ENCODE measurements around the gene GPR89A. TPM values are rescaled to one million over a fixed set of nuclear protein-coding genes. Genes with fewer than 3 reads are reported as not detected.

The GPR89A gene
- 15.3 to 18.4 TPM (median 16.2 TPM) in 5 replicates for total RNA-seq (2022; extraction: Qiagen RNA extraction)

DNA sequence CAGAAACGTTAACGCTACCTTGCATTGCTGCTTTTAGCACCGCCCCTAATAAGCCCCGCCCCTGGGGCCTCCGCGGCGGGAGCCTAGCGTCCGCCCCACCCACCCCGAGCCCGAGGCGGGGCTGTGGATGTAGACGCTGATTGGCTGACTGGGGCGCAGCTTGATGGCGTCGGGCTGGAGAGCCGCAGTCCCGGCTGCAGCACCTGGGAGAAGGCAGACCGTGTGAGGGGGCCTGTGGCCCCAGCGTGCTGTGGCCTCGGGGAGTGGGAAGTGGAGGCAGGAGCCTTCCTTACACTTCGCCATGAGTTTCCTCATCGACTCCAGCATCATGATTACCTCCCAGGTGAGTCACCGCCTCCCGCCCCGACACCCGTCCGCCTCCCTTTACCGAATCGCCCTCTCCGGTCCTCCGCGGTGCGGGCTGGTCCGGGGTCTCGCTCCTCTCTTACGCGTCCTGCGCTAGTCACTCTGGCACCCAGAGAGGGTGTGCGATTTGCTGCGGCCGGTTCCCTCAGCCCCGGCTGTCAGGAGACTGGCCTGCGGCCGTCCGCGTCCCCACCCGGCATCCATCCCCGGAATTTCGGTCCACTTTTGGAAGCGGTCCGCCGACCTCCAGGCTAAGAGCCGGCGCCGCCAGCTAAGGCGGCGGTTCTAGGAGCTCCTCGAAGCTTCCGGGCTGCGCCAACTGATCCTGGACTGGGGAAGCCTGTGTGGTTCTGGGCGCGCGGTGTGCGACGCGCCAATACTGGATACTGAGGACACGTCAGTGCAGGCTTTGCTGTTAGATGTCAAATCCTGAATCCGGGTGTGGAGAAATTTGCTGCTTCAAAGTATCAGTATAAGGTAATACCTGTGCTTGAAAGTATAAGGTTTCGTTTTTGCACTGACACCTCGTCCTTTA lies at the start of gene GPR89A:
Gene GPR89A, plus strand, starts transcription at position 156 of the 901 bp plus-strand sequence. Its CDS starts 146 bp downstream, at position 302.

DNA sequence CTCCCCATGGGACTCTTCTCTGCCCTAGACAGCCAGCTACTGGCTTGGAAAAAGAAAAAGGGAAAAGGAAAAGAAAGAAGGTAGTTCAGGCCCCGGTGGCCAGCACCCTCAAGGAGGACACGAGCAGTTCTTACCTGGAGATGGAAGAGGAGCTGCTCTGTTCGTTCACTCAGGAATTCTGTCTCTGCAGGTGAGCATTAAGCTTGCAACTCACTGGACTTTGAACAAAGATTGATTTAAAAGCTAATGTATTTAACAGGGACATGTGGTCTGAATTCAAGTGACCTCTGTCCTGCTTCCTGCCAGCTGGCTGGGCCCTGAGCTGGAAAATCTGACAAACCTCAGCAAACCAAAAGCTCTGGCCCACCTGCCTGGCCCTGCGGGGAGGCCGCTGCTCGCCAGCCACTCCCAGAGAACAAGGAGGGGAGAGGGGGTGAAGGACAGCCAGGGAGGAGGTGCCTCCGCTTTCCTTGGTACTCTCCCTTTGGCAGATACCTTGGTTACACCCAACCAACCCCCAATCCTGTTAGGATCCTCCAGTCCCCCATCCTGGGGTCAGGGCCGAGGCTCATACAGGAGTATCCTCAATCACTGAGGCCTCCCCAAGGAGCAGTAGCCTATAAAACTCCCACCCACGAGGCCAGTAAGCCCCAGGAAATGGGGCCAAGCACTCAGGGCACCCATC lies 99.5 kb downstream of the GPR89A start, which contains the start of gene PDZK1:
Gene PDZK1, minus strand, starts transcription at position 186 of the 685 bp plus-strand sequence. CDS start 19,347 bp downstream, outside the sequence.

DNA sequence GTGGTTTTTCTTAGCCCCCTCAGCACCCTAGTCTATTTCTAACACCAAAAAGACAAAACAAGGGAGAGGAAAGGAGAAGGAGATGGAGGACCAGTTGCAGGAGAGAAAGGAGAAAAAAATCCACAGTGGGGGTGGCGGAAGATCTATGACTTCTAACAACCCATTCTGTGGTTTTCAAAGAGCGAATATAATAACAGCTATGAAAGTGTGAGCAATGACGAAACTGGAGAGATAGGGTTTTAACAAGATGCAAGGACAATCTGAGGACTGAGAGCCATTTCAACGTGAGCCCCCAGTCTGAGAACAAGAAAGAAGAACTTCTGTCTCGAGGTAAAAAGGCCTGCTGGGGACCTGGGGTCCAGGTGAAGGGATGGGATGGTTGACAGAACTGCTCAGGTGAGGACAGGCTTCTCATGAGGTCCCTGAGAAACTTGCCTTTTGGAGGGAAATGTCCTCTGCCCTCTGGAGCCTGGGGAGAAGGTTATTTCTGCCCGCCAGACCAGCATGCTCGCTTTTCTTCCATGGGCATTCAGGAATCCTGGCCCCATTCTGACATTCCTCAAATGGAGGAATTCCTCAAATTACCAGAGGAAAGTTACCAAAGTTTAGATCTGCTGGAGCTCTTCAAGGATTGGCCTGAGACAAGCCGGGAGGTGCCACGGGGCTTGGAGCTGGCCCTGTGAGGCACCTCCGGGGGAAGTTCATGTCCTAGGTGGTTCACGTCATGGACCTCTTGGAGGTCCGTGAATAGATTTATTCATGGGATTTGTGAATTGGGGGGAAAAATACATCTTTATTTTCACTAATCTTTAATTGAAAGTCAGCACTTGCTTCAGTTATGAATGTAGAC lies 111.7 kb downstream of the GPR89A start, which contains the start of gene CD160:
Gene CD160, plus strand, starts transcription at position 270 of the 850 bp plus-strand sequence. CDS start 8,829 bp downstream, outside the sequence.

Other genes with a start within 250 kb of the GPR89A start
- 2.8 to 4.3 TPM (median 2.9 TPM) in 5 replicates for gene NBPF20, start 182.4 kb upstream of the GPR89A start, total RNA-seq (2022; extraction: Qiagen RNA extraction)
- gene PDZK1, start 99.4 kb downstream of the GPR89A start, total RNA-seq (2022; extraction: Qiagen RNA extraction), result 0.59 to 1.2 TPM (median 0.90 TPM) in 5 replicates
- gene CD160, start 111.5 kb downstream of the GPR89A start, total RNA-seq (2022; extraction: Qiagen RNA extraction), result 0.08 TPM in 1 of 5 replicates, not detected in the others
- 11.2 to 13.9 TPM (median 13.5 TPM) in 5 replicates for gene RNF115, start 216.1 kb downstream of the GPR89A start, total RNA-seq (2022; extraction: Qiagen RNA extraction)
- 34.7 to 43.8 TPM (median 38.0 TPM) in 5 replicates for gene POLR3C, start 216.2 kb downstream of the GPR89A start, total RNA-seq (2022; extraction: Qiagen RNA extraction)
- gene NUDT17, start 237.6 kb downstream of the GPR89A start, total RNA-seq (2022; extraction: Qiagen RNA extraction), result 6.5 to 8.0 TPM (median 7.1 TPM) in 5 replicates

Data from A549 treated with Hydrocortisone at 1 μM for 4 hours (cell line).